ENCODE measurements around the gene PLA2G6. TPM values are rescaled to one million over a fixed set of nuclear protein-coding genes. Genes with fewer than 3 reads are reported as not detected.
A peak's percentile ranks its signal among the peaks of the same experiment; 100 is the strongest.

PLA2G6 gene
- total RNA-seq, 2 donors from 2014 or later: 36.6 to 90.7 TPM

- H3K9me3 Mint-ChIP-seq: no peaks in the 10 kb centered on the region
- no peaks in the 10 kb centered on the region for H3K27me3 Mint-ChIP-seq
- peak overlapping the region; percentile 78 for H3K4me3 Mint-ChIP-seq
- ATAC-seq (replicated peaks): no peak
- peaks cover 26% of the 10 kb centered on the region for H3K4me1 Mint-ChIP-seq
- peak overlapping the region; percentile 91 for H3K27ac Mint-ChIP-seq
- peaks cover 32% of the 10 kb centered on the region for H3K36me3 Mint-ChIP-seq (ENCODE audit: low read depth)
Measured at GRCh38 chr22:38219632-38220031, 38.0 kb upstream of the PLA2G6 start.

GRCh38 chr22:38218661-38219622 is 37.3 kb upstream of the PLA2G6 start:
- ATAC-seq (replicated peaks): peak; percentile 77
- no peaks in the 10 kb centered on the region for H3K9me3 Mint-ChIP-seq
- H3K27ac Mint-ChIP-seq: peak overlapping the region; percentile 91

GRCh38 chr22:38215156-38216038 is 33.8 kb upstream of the PLA2G6 start:
- no peaks in the 10 kb centered on the region for H3K27me3 Mint-ChIP-seq
- peaks cover 68% of the 10 kb centered on the region for H3K36me3 Mint-ChIP-seq (ENCODE audit: low read depth)
- ATAC-seq (replicated peaks): no peak
- H3K4me3 Mint-ChIP-seq: peak overlapping the region; percentile 45
- H3K4me1 Mint-ChIP-seq: peaks cover 45% of the 10 kb centered on the region
- H3K27ac Mint-ChIP-seq: peak overlapping the region; percentile 48
- no peaks in the 10 kb centered on the region for H3K9me3 Mint-ChIP-seq

More at GRCh38 chr22:38218661-38219622, 37.3 kb upstream of the PLA2G6 start:
- Mint-ChIP-seq H3K36me3 (ENCODE audit: low read depth) (peaks cover 38% of the 10 kb centered on the region), H3K4me1 (peaks cover 26% of the 10 kb centered on the region), H3K4me3 (peak overlapping the region; percentile 78), H3K27me3 (no peaks in the 10 kb centered on the region)

GRCh38 chr22:38214302-38215056 is 32.8 kb upstream of the PLA2G6 start:
- H3K4me1 Mint-ChIP-seq: peaks cover 52% of the 10 kb centered on the region
- ATAC-seq (replicated peaks): no peak
- peaks cover 77% of the 10 kb centered on the region for H3K36me3 Mint-ChIP-seq (ENCODE audit: low read depth)
- H3K4me3 Mint-ChIP-seq: peak overlapping the region; percentile 46
- no peaks in the 10 kb centered on the region for H3K27me3 Mint-ChIP-seq
- H3K27ac Mint-ChIP-seq: peak overlapping the region; percentile 48
- H3K9me3 Mint-ChIP-seq: no peaks in the 10 kb centered on the region

- H3K27ac Mint-ChIP-seq: no peak overlapping the region
- peaks cover 79% of the 10 kb centered on the region for H3K36me3 Mint-ChIP-seq (ENCODE audit: low read depth)
Measured at GRCh38 chr22:38213990-38214301, 32.3 kb upstream of the PLA2G6 start.

GRCh38 chr22:38213319-38213989 is 31.8 kb upstream of the PLA2G6 start:
- Mint-ChIP-seq H3K27me3 (no peaks in the 10 kb centered on the region), H3K27ac (peak overlapping the region; percentile 2), H3K9me3 (no peaks in the 10 kb centered on the region), H3K4me1 (peaks cover 42% of the 10 kb centered on the region), H3K4me3 (peak overlapping the region; percentile 46), H3K36me3 (ENCODE audit: low read depth) (peaks cover 78% of the 10 kb centered on the region)
- ATAC-seq (replicated peaks): peak; percentile 43

More at GRCh38 chr22:38213990-38214301, 32.3 kb upstream of the PLA2G6 start:
- Mint-ChIP-seq H3K4me3 (peak overlapping the region; percentile 46), H3K27me3 (no peaks in the 10 kb centered on the region), H3K4me1 (peaks cover 46% of the 10 kb centered on the region), H3K9me3 (no peaks in the 10 kb centered on the region)
- no peak for ATAC-seq (replicated peaks)

- peaks cover 79% of the 10 kb centered on the region for H3K36me3 Mint-ChIP-seq (ENCODE audit: low read depth)
- H3K9me3 Mint-ChIP-seq: no peaks in the 10 kb centered on the region
- no peaks in the 10 kb centered on the region for H3K27me3 Mint-ChIP-seq
- H3K27ac Mint-ChIP-seq: no peak overlapping the region
- ATAC-seq (replicated peaks): no peak
- H3K4me1 Mint-ChIP-seq: peaks cover 34% of the 10 kb centered on the region
- H3K4me3 Mint-ChIP-seq: peak overlapping the region; percentile 39
Measured at GRCh38 chr22:38212442-38212841, 30.8 kb upstream of the PLA2G6 start.

- peaks cover 78% of the 10 kb centered on the region for H3K36me3 Mint-ChIP-seq (ENCODE audit: low read depth)
- H3K9me3 Mint-ChIP-seq: no peaks in the 10 kb centered on the region
- H3K27ac Mint-ChIP-seq: no peak overlapping the region
- ATAC-seq (replicated peaks): no peak
- H3K4me3 Mint-ChIP-seq: no peak overlapping the region
- no peaks in the 10 kb centered on the region for H3K27me3 Mint-ChIP-seq
- peaks cover 34% of the 10 kb centered on the region for H3K4me1 Mint-ChIP-seq
Measured at GRCh38 chr22:38211556-38211955, 29.9 kb upstream of the PLA2G6 start.

GRCh38 chr22:38208551-38208968 is 26.9 kb upstream of the PLA2G6 start:
- no peaks in the 10 kb centered on the region for H3K27me3 Mint-ChIP-seq
- peaks cover 68% of the 10 kb centered on the region for H3K36me3 Mint-ChIP-seq (ENCODE audit: low read depth)
- H3K27ac Mint-ChIP-seq: peak overlapping the region; percentile 68
- peak overlapping the region; percentile 21 for H3K4me3 Mint-ChIP-seq
- peaks cover 46% of the 10 kb centered on the region for H3K4me1 Mint-ChIP-seq
- ATAC-seq (replicated peaks): no peak
- no peaks in the 10 kb centered on the region for H3K9me3 Mint-ChIP-seq

GRCh38 chr22:38207898-38208432 is 26.3 kb upstream of the PLA2G6 start:
- Mint-ChIP-seq H3K4me3 (peak overlapping the region; percentile 21), H3K4me1 (peaks cover 40% of the 10 kb centered on the region), H3K27me3 (no peaks in the 10 kb centered on the region), H3K36me3 (ENCODE audit: low read depth) (peaks cover 68% of the 10 kb centered on the region), H3K27ac (peak overlapping the region; percentile 68), H3K9me3 (no peaks in the 10 kb centered on the region)
- no peak for ATAC-seq (replicated peaks)

- H3K9me3 Mint-ChIP-seq: no peaks in the 10 kb centered on the region
- no peak for ATAC-seq (replicated peaks)
- peak overlapping the region; percentile 79 for H3K4me3 Mint-ChIP-seq
- no peaks in the 10 kb centered on the region for H3K27me3 Mint-ChIP-seq
- H3K36me3 Mint-ChIP-seq (ENCODE audit: low read depth): peaks cover 61% of the 10 kb centered on the region
- H3K4me1 Mint-ChIP-seq: peaks cover 37% of the 10 kb centered on the region
- H3K27ac Mint-ChIP-seq: peak overlapping the region; percentile 53
Measured at GRCh38 chr22:38205261-38206128, 23.9 kb upstream of the PLA2G6 start.

GRCh38 chr22:38204784-38205183 is 23.2 kb upstream of the PLA2G6 start:
- Mint-ChIP-seq H3K9me3 (no peaks in the 10 kb centered on the region), H3K4me1 (peaks cover 30% of the 10 kb centered on the region), H3K27me3 (no peaks in the 10 kb centered on the region), H3K4me3 (peak overlapping the region; percentile 79), H3K36me3 (ENCODE audit: low read depth) (peaks cover 54% of the 10 kb centered on the region), H3K27ac (peak overlapping the region; percentile 53)
- no peak for ATAC-seq (replicated peaks)

Measured in activated T-helper 17 cell treated with anti-CD3 and anti-CD28 coated beads, Interleukin-2, amount 50 U/mL, for 72 hours (primary cell).